Measurements from ENCODE around the gene USP34.
A peak's percentile ranks its signal among the peaks of the same experiment; 100 is the strongest.
"Not testable (repeated sequence)": the region's sequence is repeated elsewhere in the genome, so short reads cannot be mapped to it uniquely, and the experiment has no call there.

USP34 gene

DNA sequence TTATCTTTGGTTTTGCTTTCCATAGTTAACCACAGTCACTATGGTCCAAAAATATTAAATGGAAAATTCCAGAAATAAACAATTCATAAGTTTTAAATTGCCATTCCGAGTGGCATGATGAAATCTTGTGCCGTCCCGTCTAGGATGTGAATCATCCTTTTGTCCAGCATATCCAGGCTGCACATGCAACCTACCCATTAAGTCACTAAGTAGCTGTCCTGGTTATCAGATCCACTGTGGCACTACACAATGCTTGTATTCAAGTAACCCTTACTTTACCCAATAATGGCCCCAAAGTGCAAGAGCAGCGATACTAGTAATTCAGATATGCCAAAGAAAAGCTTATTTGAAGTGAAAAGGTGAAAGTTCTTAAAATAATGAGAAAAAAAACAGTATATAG, 10.7 kb downstream of the USP34 start:
- no peak for DNase-seq (ENCODE audit: low read depth)

DNA sequence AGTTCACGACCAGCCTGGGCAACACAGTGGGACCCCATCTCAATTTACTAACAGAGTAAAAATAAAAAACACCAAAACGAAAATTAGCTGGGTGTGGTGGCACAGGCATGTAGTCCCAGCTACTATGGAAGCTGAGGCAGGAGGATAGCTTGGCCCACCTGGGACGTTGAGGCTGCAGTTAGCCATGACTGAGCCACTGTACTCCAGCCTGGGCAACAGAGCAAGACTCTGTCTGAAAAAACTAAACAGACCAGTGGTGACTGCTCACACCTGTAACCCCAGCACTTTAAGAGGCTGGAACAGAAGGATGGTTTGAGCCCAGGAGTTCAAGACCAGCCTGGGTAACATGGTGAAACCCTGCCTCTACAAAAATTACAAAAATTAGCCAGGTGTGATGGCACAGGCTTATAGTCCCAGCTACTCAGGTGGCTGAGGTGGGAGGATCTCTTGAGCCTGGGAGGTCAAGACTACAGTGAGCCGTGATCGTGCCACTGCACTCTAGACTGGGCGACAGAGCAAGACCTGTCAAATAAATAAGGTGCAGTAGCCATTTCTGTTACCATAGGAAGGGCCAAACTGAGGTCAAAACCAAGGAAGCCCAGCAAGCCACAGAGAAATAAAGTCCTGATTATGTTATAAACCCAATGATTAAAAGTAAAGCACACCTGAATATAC, 14.0 kb downstream of the USP34 start:
- DNase-seq (ENCODE audit: low read depth), result no peak

GRCh38 chr2:61456070-61456745, 14.7 kb downstream of the USP34 start:
- DNase-seq (ENCODE audit: low read depth), result no peak

GRCh38 chr2:61454972-61455371, 15.9 kb downstream of the USP34 start:
- DNase-seq (ENCODE audit: low read depth), result not testable (repeated sequence)

DNA sequence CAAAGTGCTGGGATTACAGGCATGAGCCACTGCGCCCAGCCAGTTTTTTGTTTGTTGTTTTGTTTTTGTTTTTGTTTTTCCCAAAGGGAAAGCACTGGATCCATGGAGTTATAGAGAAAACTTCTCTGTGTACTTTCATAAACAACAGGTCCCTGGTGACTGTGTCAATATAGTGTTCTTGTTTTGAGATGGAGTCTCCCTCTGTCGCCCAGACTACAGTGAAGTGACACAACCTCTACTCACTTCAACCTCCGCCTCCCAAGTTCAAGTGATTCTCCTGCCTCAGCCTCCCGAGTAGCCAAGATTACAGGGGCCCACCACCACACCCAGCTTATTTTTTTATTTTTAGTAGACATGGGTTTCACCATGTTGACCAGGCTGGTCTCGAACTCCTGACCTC, 16.5 kb downstream of the USP34 start:
- DNase-seq (ENCODE audit: low read depth), result no peak

GRCh38 chr2:61452392-61452791, 18.5 kb downstream of the USP34 start:
- DNase-seq (ENCODE audit: low read depth), result no peak

DNA sequence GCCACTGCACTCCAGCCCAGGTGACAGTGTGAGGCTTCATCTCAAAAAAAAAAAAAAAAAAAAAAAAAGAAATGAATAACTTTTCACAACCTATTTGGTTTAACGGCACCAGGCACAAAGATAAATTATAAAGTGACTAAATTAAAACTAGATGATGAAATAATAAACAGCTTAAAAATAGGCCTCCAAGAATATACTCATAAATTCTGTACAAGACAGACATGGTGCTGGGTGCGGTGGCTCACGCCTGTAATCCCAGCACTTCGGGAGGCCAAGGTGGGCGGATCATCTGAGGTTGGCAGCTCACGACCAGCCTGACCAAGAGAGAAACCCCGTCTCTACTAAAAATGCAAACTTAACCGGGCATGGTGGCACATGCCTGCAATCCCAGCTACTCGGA, 19.7 kb downstream of the USP34 start:
- no peak for DNase-seq (ENCODE audit: low read depth)

DNA sequence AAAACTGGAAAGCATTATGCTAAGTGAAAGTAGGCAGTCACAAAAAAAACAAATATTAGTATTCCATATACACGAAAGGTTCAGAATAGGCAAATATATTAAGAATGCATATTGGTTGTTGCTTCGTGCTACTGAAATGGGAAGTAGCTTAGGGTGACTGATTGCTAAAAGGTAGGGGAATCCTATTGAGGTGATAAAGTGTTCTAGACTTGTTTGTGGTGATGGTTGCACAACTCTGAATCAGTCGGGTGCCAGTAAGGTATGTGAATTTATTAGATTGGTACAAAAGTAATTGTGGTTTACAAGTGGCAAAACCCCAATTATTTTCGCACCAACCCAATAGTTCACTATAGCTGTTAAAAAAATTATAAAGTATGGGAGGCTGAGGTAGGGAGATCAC, 20.7 kb downstream of the USP34 start:
- DNase-seq (ENCODE audit: low read depth), result no peak

GRCh38 chr2:61448229-61448628, 22.7 kb downstream of the USP34 start:
- no peak for DNase-seq (ENCODE audit: low read depth)

- DNase-seq (ENCODE audit: low read depth), result not testable (repeated sequence)
Observed at GRCh38 chr2:61446971-61447370, 23.9 kb downstream of the USP34 start.

- DNase-seq (ENCODE audit: low read depth), result no peak
Observed at GRCh38 chr2:61443342-61444041, 27.4 kb downstream of the USP34 start.

DNA sequence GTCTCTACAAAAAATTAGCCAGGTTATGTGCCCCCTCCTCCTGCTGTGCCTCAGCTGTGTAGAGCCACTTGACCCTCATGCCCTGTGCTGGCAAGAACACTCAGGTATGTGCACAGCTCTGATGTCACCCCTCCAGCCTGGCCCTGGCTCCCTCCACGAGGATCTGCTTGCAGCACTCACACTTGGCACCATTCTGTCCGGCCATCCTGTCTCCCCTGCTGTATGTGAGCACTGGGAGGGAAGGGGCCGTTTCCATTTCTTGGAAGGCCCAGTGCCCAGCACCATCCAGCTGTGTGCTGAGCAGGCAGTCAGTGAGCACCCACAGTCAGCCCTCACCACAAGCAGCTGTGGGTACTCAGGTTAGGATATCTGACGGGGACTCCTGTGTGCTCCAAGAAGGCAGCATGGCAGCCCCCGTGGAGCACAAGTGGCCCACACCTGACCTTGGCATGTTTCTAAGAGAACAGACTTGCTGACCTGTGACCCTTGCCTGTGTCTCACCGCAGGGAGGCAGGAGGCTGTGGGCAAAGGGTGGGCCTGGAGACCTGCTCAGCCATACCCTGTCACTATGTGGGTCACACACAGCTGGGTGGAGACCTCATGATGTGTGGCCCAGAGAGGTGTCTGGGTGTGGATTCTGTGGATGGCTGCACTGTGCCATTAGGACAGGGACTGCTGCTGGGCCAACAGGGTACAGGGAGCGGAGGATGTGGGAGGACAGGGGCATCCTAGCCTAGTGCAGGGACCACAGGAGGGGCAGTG, 31.5 kb downstream of the USP34 start:
- no peak for DNase-seq (ENCODE audit: low read depth)

DNA sequence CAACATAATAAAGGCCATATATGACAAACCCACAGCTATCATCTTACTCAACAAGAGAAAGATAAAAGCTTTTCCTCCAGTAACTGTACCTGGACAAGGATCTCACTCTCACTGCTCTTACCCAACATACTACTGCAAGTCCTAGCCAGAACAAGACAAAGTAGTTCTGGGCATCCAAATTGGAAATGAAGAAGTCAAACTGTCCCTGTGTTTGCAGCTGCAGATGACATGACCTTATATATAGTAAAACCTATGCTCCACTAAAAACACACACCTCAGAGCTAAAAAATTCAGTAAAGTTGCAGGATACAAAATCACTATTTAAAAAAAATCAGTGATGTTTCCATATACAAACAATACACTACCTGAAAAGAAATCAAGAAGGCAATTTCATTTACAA, 32.2 kb downstream of the USP34 start:
- DNase-seq (ENCODE audit: low read depth), result no peak

GRCh38 chr2:61437170-61437569, 33.7 kb downstream of the USP34 start:
- no peak for DNase-seq (ENCODE audit: low read depth)

- DNase-seq (ENCODE audit: low read depth), result no peak
Observed at GRCh38 chr2:61436092-61436491, 34.8 kb downstream of the USP34 start.

- DNase-seq (ENCODE audit: low read depth), result no peak
Observed at GRCh38 chr2:61435291-61435690, 35.6 kb downstream of the USP34 start.

GRCh38 chr2:61434314-61434713, 36.6 kb downstream of the USP34 start:
- DNase-seq (ENCODE audit: low read depth), result no peak

DNA sequence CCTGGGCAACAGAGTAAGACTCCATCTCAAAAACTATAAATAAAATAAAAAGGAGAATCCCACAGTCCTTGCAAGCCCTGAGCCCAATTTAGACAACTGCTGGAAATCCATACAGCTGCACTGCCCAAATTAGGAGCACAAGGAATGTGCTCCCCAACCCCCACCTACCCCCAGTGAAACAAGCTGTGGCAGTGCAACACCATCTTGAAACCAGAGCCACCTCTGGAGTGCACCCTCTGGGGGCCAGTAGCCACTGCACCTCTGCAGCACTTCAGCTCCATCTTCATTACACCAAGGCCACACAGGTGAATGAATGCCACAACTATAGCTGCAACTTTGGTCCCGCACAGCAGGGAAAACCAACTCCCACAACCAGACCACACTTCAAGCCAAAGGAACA, 37.3 kb downstream of the USP34 start:
- no peak for DNase-seq (ENCODE audit: low read depth)

- no peak for DNase-seq (ENCODE audit: low read depth)
Observed at GRCh38 chr2:61432990-61433389, 37.9 kb downstream of the USP34 start.

- no peak for DNase-seq (ENCODE audit: low read depth)
Observed at GRCh38 chr2:61431345-61431744, 39.5 kb downstream of the USP34 start.

- DNase-seq (ENCODE audit: low read depth), result peak; percentile 34
Observed at GRCh38 chr2:61426267-61426897, 44.5 kb downstream of the USP34 start.

DNA sequence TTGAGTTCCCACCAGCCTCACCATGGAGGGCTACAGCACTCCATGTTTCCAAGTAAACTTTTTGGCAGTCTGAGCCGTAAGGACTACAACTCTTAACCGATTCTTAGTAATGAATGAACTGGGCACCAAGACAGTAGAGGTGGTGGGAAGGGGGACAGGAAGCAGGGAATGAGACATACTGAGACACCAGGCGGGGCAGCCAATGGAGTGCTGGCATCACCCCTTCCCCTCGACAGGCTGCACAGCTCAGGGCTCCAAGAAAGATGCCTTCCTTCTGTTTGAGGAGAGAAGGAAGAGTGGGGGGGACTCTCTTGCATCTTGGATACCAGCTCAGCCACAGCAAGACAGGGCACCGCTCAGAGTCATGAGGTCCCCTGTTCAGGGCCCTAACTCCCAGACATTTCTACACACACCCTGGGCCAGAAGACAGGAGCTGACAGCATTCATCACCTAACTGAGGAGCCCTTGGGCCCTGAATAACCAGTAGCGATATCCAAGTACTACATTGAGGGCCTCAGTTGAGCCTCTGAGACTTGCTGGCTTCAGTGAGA, 45.2 kb downstream of the USP34 start:
- no peak for DNase-seq (ENCODE audit: low read depth)

Measured in T-helper 22 cell (primary cell).